GM23248 (cell line): ENCODE results near the gene TOR1AIP2. TPM values are rescaled to one million over a fixed set of nuclear protein-coding genes. Genes with fewer than 3 reads are reported as not detected.

Experiments used
- DNase-seq: peaks from one replicate; pipeline ENCODE4 v3.0.0-alpha.2; 2015
- H2AFZ ChIP-seq: fragments of 200-600 bp; sonication (generic); 2 replicates; pipeline ENCODE4 v1.6.1; 2016; ENCODE audit warnings: antibody characterized with exemption
- H3F3A ChIP-seq: fragments of 200-600 bp; sonication (generic); 2 replicates; pipeline ENCODE4 v1.6.1; 2016; ENCODE audit warnings: mild to moderate bottlenecking, antibody characterized with exemption, mixed run types; ENCODE audit not compliant: insufficient read depth
- H3K27ac ChIP-seq: fragments of 200-600 bp; sonication (generic); 2 replicates; pipeline ENCODE4 v1.5.1; 2016; ENCODE audit warnings: mild to moderate bottlenecking
- H3K27me3 ChIP-seq: fragments of 200-600 bp; sonication (generic); replicated peaks from 2 replicates; pipeline ENCODE4 v1.6.1; 2016; ENCODE audit warnings: mild to moderate bottlenecking; ENCODE audit not compliant: insufficient read depth
- H3K36me3 ChIP-seq: fragments of 200-600 bp; sonication (generic); 2 replicates; pipeline ENCODE4 v1.6.1; 2016; ENCODE audit warnings: low read depth, mild to moderate bottlenecking
- H3K4me1 ChIP-seq: fragments of 200-600 bp; sonication (generic); 2 replicates; pipeline ENCODE4 v1.6.1; 2016; ENCODE audit warnings: mild to moderate bottlenecking; ENCODE audit not compliant: insufficient read depth
- H3K4me2 ChIP-seq: fragments of 200-600 bp; sonication (generic); one replicate; pipeline ENCODE4 v1.6.1; 2016; ENCODE audit warnings: mild to moderate bottlenecking; ENCODE audit not compliant: unreplicated experiment
- H3K4me3 ChIP-seq: fragments of 200-600 bp; sonication (generic); 2 replicates; pipeline ENCODE4 v1.5.1; 2016; ENCODE audit warnings: mild to moderate bottlenecking
- H3K79me2 ChIP-seq: fragments of 200-600 bp; sonication (generic); 2 replicates; pipeline ENCODE4 v1.6.1; 2016; ENCODE audit warnings: mild to moderate bottlenecking; ENCODE audit not compliant: insufficient read depth
- H3K9ac ChIP-seq: fragments of 200-600 bp; sonication (generic); 2 replicates; pipeline ENCODE4 v1.6.1; 2016; ENCODE audit warnings: mild to moderate bottlenecking
- H3K9me2 ChIP-seq: fragments of 200-600 bp; sonication (generic); 2 replicates; pipeline ENCODE4 v1.6.1; 2016; ENCODE audit warnings: mixed run types, mild to moderate bottlenecking, moderate library complexity; ENCODE audit not compliant: insufficient read depth
- H3K9me3 ChIP-seq: fragments of 200-600 bp; sonication (generic); one replicate; pipeline ENCODE4 v1.6.1; 2017; ENCODE audit warnings: low read depth
- H4K20me1 ChIP-seq: fragments of 200-600 bp; sonication (generic); 2 replicates; pipeline ENCODE4 v1.6.0; 2016; ENCODE audit not compliant: insufficient read depth
- EZH2 ChIP-seq: fragments of 200-600 bp; sonication (generic); IDR thresholded peaks from 2 replicates; pipeline ENCODE4 v1.6.1; 2018; ENCODE audit warnings: antibody characterized with exemption, mild to moderate bottlenecking; ENCODE audit not compliant: insufficient read depth, poor library complexity, severe bottlenecking
- EZH2phosphoT487 ChIP-seq: fragments of 200-600 bp; sonication (generic); IDR thresholded peaks from 2 replicates; pipeline ENCODE4 v1.6.1; 2018; ENCODE audit warnings: antibody characterized with exemption, moderate library complexity, mild to moderate bottlenecking, low read depth; ENCODE audit not compliant: insufficient read depth
- WGBS, 2 experiments: methylation state at CpG; one replicate each; pipeline ENCODE4 v1.1.6; 2015 to 2017; ENCODE audit warnings: low lambda C conversion rate in 2 of 2, low coverage in 1 of 2; ENCODE audit errors: missing lambda C conversion rate in 2 of 2; 5-methylcytosine and 5-hydroxymethylcytosine counted together
- in situ Hi-C: fragments of 300-500 bp; cut with MboI; formaldehyde crosslinking; loops from 2 replicates; pipeline ENCODE4 v1.15.0; 2020
- polyA plus RNA-seq: library from polyadenylated mRNA; unstranded; fragments of >200 nt; fragmentation: Nextera tagmentation; extraction: Ambion mirVana; gene quantifications from 2 replicates; pipeline ENCODE4 v1.2.1, GENCODE V29; 2016
- total RNA-seq: library from RNA; depleted of rRNA; stranded (reverse); fragments of >200 nt; shearing (Covaris generic); gene quantifications from 2 replicates; pipeline ENCODE4 v1.2.3, GENCODE V29; 2014

The TOR1AIP2 gene
- total and polyA plus RNA-seq, 2 experiments from 2014 or later: 37.2 to 97.1 TPM

GRCh38 chr1:179828554-179829110 lies 49.0 kb downstream of the TOR1AIP2 start:
- Histone ChIP-seq H3F3A (0 out of 2 replicates have a peak, but pooled peaks cover 6% of the 10 kb centered on the region), H3K4me3 (no peak overlapping the region), H3K9me3 (no peaks in the 10 kb centered on the region), H3K4me1 (no peaks in the 10 kb centered on the region), H3K79me2 (no peaks in the 10 kb centered on the region), H3K4me2 (no peak overlapping the region), H3K9ac (no peak overlapping the region), H3K27ac (no peak overlapping the region), H3K27me3 (no peaks in the 10 kb centered on the region; the same call in 1 of the 2 replicates), H2AFZ (no peak overlapping the region), H3K36me3 (no peaks in the 10 kb centered on the region), H4K20me1 (no peaks in the 10 kb centered on the region), H3K9me2 (no peaks in the 10 kb centered on the region)
- in situ Hi-C loops: no loop called here
- TF ChIP-seq EZH2 (no peak), EZH2phosphoT487 (no peak)
- DNase-seq: no peak
- 76 to 79% methylated on average over 9 of the region's 9 CpGs for WGBS, 2 experiments

GRCh38 chr1:179826626-179827280 lies 50.9 kb downstream of the TOR1AIP2 start:
- no peaks in the 10 kb centered on the region for H3K4me1 ChIP-seq
- no peak overlapping the region for H3K27ac ChIP-seq
- H3K4me3 ChIP-seq: no peak overlapping the region
- H3K36me3 ChIP-seq: no peaks in the 10 kb centered on the region
- H4K20me1 ChIP-seq: no peaks in the 10 kb centered on the region
- no peaks in the 10 kb centered on the region for H3K9me3 ChIP-seq
- H3K9ac ChIP-seq: no peak overlapping the region
- no peak overlapping the region for H3K4me2 ChIP-seq
- H2AFZ ChIP-seq: no peak overlapping the region
- H3K27me3 ChIP-seq: no peaks in the 10 kb centered on the region; the same call in 1 of the 2 replicates
- 58 to 59% methylated on average over 7 of the region's 7 CpGs for WGBS, 2 experiments
- TF ChIP-seq EZH2 (no peak), EZH2phosphoT487 (no peak)
- no peaks in the 10 kb centered on the region for H3K79me2 ChIP-seq
- no peaks in the 10 kb centered on the region for H3F3A ChIP-seq
- in situ Hi-C loops: no loop called here
- H3K9me2 ChIP-seq: no peaks in the 10 kb centered on the region
- no peak for DNase-seq

- no peak overlapping the region for H3K4me2 ChIP-seq
- no peaks in the 10 kb centered on the region for H4K20me1 ChIP-seq
- no peak overlapping the region for H3K27ac ChIP-seq
- no peak for DNase-seq
- TF ChIP-seq EZH2phosphoT487: no peak
- TF ChIP-seq EZH2: no peak
- no peak overlapping the region for H3K9ac ChIP-seq
- no peaks in the 10 kb centered on the region; the same call in 1 of the 2 replicates for H3K27me3 ChIP-seq
- WGBS, 2 experiments: 77 to 80% methylated on average over 11 to 13 of the region's 13 CpGs
- in situ Hi-C loops: no loop called here
- no peaks in the 10 kb centered on the region for H3K9me3 ChIP-seq
- no peaks in the 10 kb centered on the region for H3K9me2 ChIP-seq
- H3F3A ChIP-seq: no peaks in the 10 kb centered on the region
- no peak overlapping the region for H2AFZ ChIP-seq
- no peaks in the 10 kb centered on the region for H3K36me3 ChIP-seq
- no peak overlapping the region for H3K4me3 ChIP-seq
- H3K79me2 ChIP-seq: no peaks in the 10 kb centered on the region
- no peaks in the 10 kb centered on the region for H3K4me1 ChIP-seq
These were observed 51.7 kb downstream of the TOR1AIP2 start for GRCh38 chr1:179825798-179826460.

- H3K36me3 ChIP-seq: no peaks in the 10 kb centered on the region
- no peaks in the 10 kb centered on the region for H4K20me1 ChIP-seq
- no peak overlapping the region for H3K4me3 ChIP-seq
- H3K9ac ChIP-seq: no peak overlapping the region
- no peak overlapping the region for H3K4me2 ChIP-seq
- H3K9me2 ChIP-seq: no peaks in the 10 kb centered on the region
- H3K27me3 ChIP-seq: no peaks in the 10 kb centered on the region; the same call in 1 of the 2 replicates
- H3F3A ChIP-seq: no peaks in the 10 kb centered on the region
- no peak overlapping the region for H3K27ac ChIP-seq
- no peaks in the 10 kb centered on the region for H3K79me2 ChIP-seq
- TF ChIP-seq EZH2: no peak
- no peak for TF ChIP-seq EZH2phosphoT487
- WGBS, 2 experiments: 77 to 79% methylated on average over 8 of the region's 8 CpGs
- no peaks in the 10 kb centered on the region for H3K4me1 ChIP-seq
- no peak overlapping the region for H2AFZ ChIP-seq
- no peak for DNase-seq
- H3K9me3 ChIP-seq: no peaks in the 10 kb centered on the region
- in situ Hi-C loops: no loop called here
These were observed 52.4 kb downstream of the TOR1AIP2 start for GRCh38 chr1:179825206-179825605.
